MM.1S (cell line): Measurements from ENCODE around the gene CASP10.
"Not testable (repeated sequence)": the region's sequence is repeated elsewhere in the genome, so short reads cannot be mapped to it uniquely, and the experiment has no call there.

ENCODE experiments used
- DNase-seq: peaks from one replicate; pipeline ENCODE4 v3.0.0-alpha.2; 2015
- H2AFZ ChIP-seq: fragments of 300-600 bp; sonication (generic); 2 replicates; pipeline ENCODE4 v1.6.0; 2016; ENCODE audit warnings: antibody characterized with exemption, low read length
- H3F3A ChIP-seq: fragments of 300-600 bp; sonication (generic); 2 replicates; pipeline ENCODE4 v1.6.1; 2016; ENCODE audit warnings: mild to moderate bottlenecking, antibody characterized with exemption, low read length, moderate library complexity, mixed read lengths; ENCODE audit not compliant: insufficient read depth
- H3K27ac ChIP-seq: fragments of 300-600 bp; sonication (generic); 2 replicates; pipeline ENCODE4 v1.5.1; 2016; ENCODE audit warnings: mild to moderate bottlenecking, low read length
- H3K27me3 ChIP-seq: fragments of 300-600 bp; sonication (generic); replicated peaks from 2 replicates; pipeline ENCODE4 v1.6.0; 2016; ENCODE audit warnings: low read length; ENCODE audit not compliant: insufficient read depth
- H3K36me3 ChIP-seq: fragments of 300-600 bp; sonication (generic); replicated peaks from 2 replicates; pipeline ENCODE4 v1.6.1; 2016; ENCODE audit warnings: mild to moderate bottlenecking, low read length, mixed read lengths; ENCODE audit not compliant: insufficient read depth
- H3K4me1 ChIP-seq: fragments of 300-600 bp; sonication (generic); 2 replicates; pipeline ENCODE4 v1.6.1; 2016; ENCODE audit warnings: low read length, mixed read lengths
- H3K4me2 ChIP-seq: fragments of 300-600 bp; sonication (generic); 2 replicates; pipeline ENCODE4 v1.6.0; 2016; ENCODE audit warnings: low read depth, low read length
- H3K4me3 ChIP-seq: fragments of 300-600 bp; sonication (generic); 2 replicates; pipeline ENCODE4 v1.5.1; 2016; ENCODE audit warnings: low read length, mixed read lengths
- H3K79me2 ChIP-seq: fragments of 300-600 bp; sonication (generic); 2 replicates; pipeline ENCODE4 v1.6.1; 2016; ENCODE audit warnings: mixed run types, low read length, mixed read lengths
- H3K9ac ChIP-seq: fragments of 300-600 bp; sonication (generic); 2 replicates; pipeline ENCODE4 v1.6.1; 2016; ENCODE audit warnings: low read length, mixed read lengths
- H3K9me2 ChIP-seq: fragments of 300-600 bp; sonication (generic); replicated peaks from 2 replicates; pipeline ENCODE4 v1.6.1; 2016; ENCODE audit warnings: mild to moderate bottlenecking, low read length, mixed read lengths; ENCODE audit not compliant: insufficient read depth
- H3K9me3 ChIP-seq: fragments of 300-600 bp; sonication (generic); replicated peaks from 2 replicates; pipeline ENCODE4 v1.6.1; 2016; ENCODE audit warnings: mild to moderate bottlenecking, low read length, mixed read lengths; ENCODE audit not compliant: insufficient read depth
- H4K20me1 ChIP-seq: fragments of 300-600 bp; sonication (generic); 2 replicates; pipeline ENCODE4 v1.6.1; 2016; ENCODE audit warnings: mild to moderate bottlenecking, low read length, moderate library complexity, mixed read lengths; ENCODE audit not compliant: insufficient read depth
- EZH2 ChIP-seq: fragments of 300-600 bp; sonication (generic); optimal IDR thresholded peaks from 2 replicates; pipeline ENCODE3; 2017; ENCODE audit warnings: low read depth, mild to moderate bottlenecking, antibody characterized with exemption, low read length, mixed read lengths
- EZH2phosphoT487 ChIP-seq: fragments of 300-600 bp; sonication (generic); IDR thresholded peaks from 2 replicates; pipeline ENCODE4 v1.6.1; 2018; ENCODE audit warnings: antibody characterized with exemption, low read length
- TF ChIP-seq, protein P1 (sequence below): fragments of 300-600 bp; sonication (generic); IDR thresholded peaks from 2 replicates; pipeline ENCODE4 v1.5.1; 2016; ENCODE audit warnings: antibody characterized with exemption, low read length, mixed read lengths

CASP10 gene

DNA sequence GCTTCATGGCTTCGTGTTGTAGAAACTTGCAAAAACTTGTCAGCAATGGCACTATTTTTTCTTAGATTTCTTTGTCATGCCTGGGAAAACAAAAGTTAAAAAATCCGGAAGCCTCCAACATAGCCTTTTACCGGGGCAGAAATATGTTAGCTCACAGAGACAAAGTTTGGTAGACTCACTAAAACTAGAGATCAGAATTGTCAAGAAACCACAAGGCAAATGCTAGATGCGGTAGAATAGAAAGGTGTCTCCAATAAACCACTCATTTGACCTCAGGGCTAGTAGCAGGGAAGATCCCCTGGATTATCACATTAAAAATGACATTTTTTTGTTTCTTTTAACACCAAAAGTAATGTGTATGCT is 405 bp downstream of the CASP10 start:
- Histone ChIP-seq H3K4me2 (peak overlapping the region; percentile 55; the same call in 1 of the 2 replicates), H4K20me1 (no peaks in the 10 kb centered on the region), H3K9me2 (no peaks in the 10 kb centered on the region), H3K4me1 (peaks cover 27% of the 10 kb centered on the region), H2AFZ (no peak overlapping the region), H3K79me2 (peaks cover 55% of the 10 kb centered on the region), H3K27me3 (no peaks in the 10 kb centered on the region), H3K4me3 (peak overlapping the region; percentile 92), H3F3A (peaks cover 43% of the 10 kb centered on the region), H3K27ac (peak overlapping the region; percentile 77), H3K36me3 (peaks cover 7% of the 10 kb centered on the region), H3K9ac (peak overlapping the region; percentile 83), H3K9me3 (no peaks in the 10 kb centered on the region)
- DNase-seq, result peak; percentile 40
- TF ChIP-seq EZH2phosphoT487, result no peak
- TF ChIP-seq, protein P1, sequence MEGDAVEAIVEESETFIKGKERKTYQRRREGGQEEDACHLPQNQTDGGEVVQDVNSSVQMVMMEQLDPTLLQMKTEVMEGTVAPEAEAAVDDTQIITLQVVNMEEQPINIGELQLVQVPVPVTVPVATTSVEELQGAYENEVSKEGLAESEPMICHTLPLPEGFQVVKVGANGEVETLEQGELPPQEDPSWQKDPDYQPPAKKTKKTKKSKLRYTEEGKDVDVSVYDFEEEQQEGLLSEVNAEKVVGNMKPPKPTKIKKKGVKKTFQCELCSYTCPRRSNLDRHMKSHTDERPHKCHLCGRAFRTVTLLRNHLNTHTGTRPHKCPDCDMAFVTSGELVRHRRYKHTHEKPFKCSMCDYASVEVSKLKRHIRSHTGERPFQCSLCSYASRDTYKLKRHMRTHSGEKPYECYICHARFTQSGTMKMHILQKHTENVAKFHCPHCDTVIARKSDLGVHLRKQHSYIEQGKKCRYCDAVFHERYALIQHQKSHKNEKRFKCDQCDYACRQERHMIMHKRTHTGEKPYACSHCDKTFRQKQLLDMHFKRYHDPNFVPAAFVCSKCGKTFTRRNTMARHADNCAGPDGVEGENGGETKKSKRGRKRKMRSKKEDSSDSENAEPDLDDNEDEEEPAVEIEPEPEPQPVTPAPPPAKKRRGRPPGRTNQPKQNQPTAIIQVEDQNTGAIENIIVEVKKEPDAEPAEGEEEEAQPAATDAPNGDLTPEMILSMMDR, result no peak
- TF ChIP-seq EZH2, result no peak

DNA sequence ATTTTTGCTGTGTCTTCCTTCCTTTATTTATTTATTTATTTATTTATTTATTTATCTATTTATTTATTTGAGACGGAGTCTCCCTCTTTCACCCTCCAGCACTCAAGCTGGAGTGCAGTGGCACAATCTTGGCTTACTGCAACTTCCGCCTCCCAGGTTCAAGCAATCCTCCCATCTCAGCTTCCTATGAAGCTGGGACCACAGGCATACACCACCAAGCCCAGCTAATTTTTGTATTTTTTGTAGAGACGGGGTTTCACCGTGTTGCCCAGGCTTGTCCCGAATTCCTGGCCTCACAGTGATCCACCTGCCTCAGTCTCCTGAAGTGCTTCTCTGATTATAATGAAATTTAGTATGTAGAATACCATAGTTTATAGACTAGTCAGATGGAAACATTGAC is 894 bp downstream of the CASP10 start:
- Histone ChIP-seq H3K79me2 (peaks cover 60% of the 10 kb centered on the region), H3F3A (peaks cover 48% of the 10 kb centered on the region), H3K9ac (peak overlapping the region; percentile 83), H3K4me1 (peaks cover 30% of the 10 kb centered on the region), H3K4me3 (peak overlapping the region; percentile 92), H3K4me2 (peak overlapping the region; percentile 84), H3K27ac (peak overlapping the region; percentile 77; the same call in 1 of the 2 replicates)
- not testable (repeated sequence) for H4K20me1 ChIP-seq, H3K9me2 ChIP-seq, H3K9me3 ChIP-seq, H2AFZ ChIP-seq, DNase-seq, H3K27me3 ChIP-seq, H3K36me3 ChIP-seq

DNA sequence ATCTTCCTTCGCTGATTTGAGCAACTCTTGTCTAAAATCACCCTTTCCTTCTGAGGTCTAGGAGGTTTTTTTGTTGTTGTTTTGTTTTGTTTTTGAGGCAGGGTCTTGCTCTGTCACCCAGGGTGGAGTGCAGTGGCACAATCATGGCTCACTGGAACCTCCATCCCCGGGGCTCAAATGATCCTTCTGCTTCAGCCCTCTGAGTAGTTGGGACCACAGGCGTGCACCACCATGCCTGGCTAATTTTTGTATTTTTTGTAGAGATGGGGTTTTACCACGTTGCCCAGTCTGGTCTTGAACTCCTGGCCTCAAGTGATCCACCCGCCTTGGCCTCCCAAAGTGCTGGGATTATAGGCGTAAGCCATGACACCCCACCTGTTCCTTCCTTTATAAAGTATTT is 1.3 kb downstream of the CASP10 start:
- not testable (repeated sequence) for H3K36me3 ChIP-seq, H3K9me3 ChIP-seq, DNase-seq, H2AFZ ChIP-seq, H3K27me3 ChIP-seq, H3K9me2 ChIP-seq, H4K20me1 ChIP-seq
- peak overlapping the region; percentile 70; the same call in 1 of the 2 replicates for H3K27ac ChIP-seq
- peak overlapping the region; percentile 92 for H3K4me3 ChIP-seq
- peaks cover 64% of the 10 kb centered on the region for H3K79me2 ChIP-seq
- H3K4me2 ChIP-seq, result peak overlapping the region; percentile 84
- peaks cover 33% of the 10 kb centered on the region for H3K4me1 ChIP-seq
- H3K9ac ChIP-seq, result peak overlapping the region; percentile 83
- peaks cover 52% of the 10 kb centered on the region for H3F3A ChIP-seq

DNA sequence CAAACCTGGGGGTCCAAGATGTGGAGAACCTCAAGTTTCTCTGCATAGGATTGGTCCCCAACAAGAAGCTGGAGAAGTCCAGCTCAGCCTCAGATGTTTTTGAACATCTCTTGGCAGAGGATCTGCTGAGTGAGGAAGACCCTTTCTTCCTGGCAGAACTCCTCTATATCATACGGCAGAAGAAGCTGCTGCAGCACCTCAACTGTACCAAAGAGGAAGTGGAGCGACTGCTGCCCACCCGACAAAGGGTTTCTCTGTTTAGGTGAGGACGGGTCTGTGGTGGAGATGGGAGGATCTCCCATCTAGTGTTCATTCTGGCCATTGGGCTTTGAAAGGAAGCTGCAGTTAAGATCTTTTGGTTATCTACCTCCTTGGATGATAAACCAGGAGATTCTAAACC is 2.9 kb downstream of the CASP10 start:
- Histone ChIP-seq H3K27me3 (no peaks in the 10 kb centered on the region), H3K4me2 (peak overlapping the region; percentile 84), H4K20me1 (no peaks in the 10 kb centered on the region), H3K9me3 (no peaks in the 10 kb centered on the region), H3K36me3 (peaks cover 7% of the 10 kb centered on the region), H3K4me3 (peak overlapping the region; percentile 92), H3F3A (peaks cover 66% of the 10 kb centered on the region), H3K79me2 (peaks cover 78% of the 10 kb centered on the region), H3K27ac (peak overlapping the region; percentile 70; the same call in 1 of the 2 replicates), H3K4me1 (peaks cover 47% of the 10 kb centered on the region), H3K9ac (peak overlapping the region; percentile 83), H2AFZ (no peak overlapping the region), H3K9me2 (no peaks in the 10 kb centered on the region)
- DNase-seq, result no peak
- TF ChIP-seq, protein P1, result no peak
